Right lobe of liver (tissue), 4 donors: ENCODE data around the gene SCN7A.

Experiments used
- CTCF ChIP-seq, 4 donors: fragments of 200-600 bp in 3 of 4; fragments of 450-650 bp in 1 of 4; IDR thresholded peaks; one replicate each; pipeline versions ENCODE4 v1.5.1 to v1.8.0; 2016 to 2022; ENCODE audit warnings: antibody characterized with exemption in 4 of 4, mild to moderate bottlenecking in 2 of 4
- POLR2A ChIP-seq: fragments of 450-650 bp; IDR thresholded peaks from one replicate; pipeline ENCODE4 v1.6.1; 2017; ENCODE audit warnings: antibody characterized with exemption, mild to moderate bottlenecking
- donor health status: DM: no; HTN: no; CAD: no.
- donor health status: DM: no; HTN: no; CAD: no.
- donor health status: DM: no; HTN: yes; CAD: no.

GRCh38 chr2:166432331-166432730 lies 61.7 kb downstream of the SCN7A start:
- TF ChIP-seq CTCF (IDR thresholded peaks at IDR 0.05) (no peak), POLR2A (no peak)
